Activated T-cell treated with anti-CD3 and anti-CD28 coated beads, Interleukin-2, amount 50 U/mL, for 24 hours (primary cell): ENCODE measurements around the gene ABHD2.

ENCODE experiments used
- DNase-seq: peaks from one replicate; pipeline ENCODE4 v3.0.0-alpha.2; 2020
- H3K27ac Mint-ChIP-seq: 2 replicates; pipeline ENCODE4 v1.8.0; 2020; ENCODE audit warnings: mild to moderate bottlenecking, mixed read lengths
- H3K27me3 Mint-ChIP-seq: 2 replicates; pipeline ENCODE4 v1.8.0; 2020; ENCODE audit warnings: mixed read lengths
- H3K36me3 Mint-ChIP-seq: 2 replicates; pipeline ENCODE4 v1.8.0; 2020; ENCODE audit warnings: low read depth, mixed read lengths
- H3K4me1 Mint-ChIP-seq: 2 replicates; pipeline ENCODE4 v1.8.0; 2020; ENCODE audit warnings: low read depth, mixed read lengths
- H3K4me3 Mint-ChIP-seq: 2 replicates; pipeline ENCODE4 v1.8.0; 2020; ENCODE audit warnings: mild to moderate bottlenecking, moderate library complexity, mixed read lengths
- H3K9me3 Mint-ChIP-seq: 2 replicates; pipeline ENCODE4 v1.8.0; 2020; ENCODE audit warnings: mixed read lengths

ABHD2 gene

GRCh38 chr15:89178307-89178977 is 90.2 kb downstream of the ABHD2 start:
- H3K27me3 Mint-ChIP-seq = no peaks in the 10 kb centered on the region
- no peak overlapping the region for H3K4me3 Mint-ChIP-seq
- H3K9me3 Mint-ChIP-seq = no peaks in the 10 kb centered on the region
- peaks cover 47% of the 10 kb centered on the region for H3K4me1 Mint-ChIP-seq
- no peak for DNase-seq
- H3K36me3 Mint-ChIP-seq = peaks cover 70% of the 10 kb centered on the region
- H3K27ac Mint-ChIP-seq = peak overlapping the region; percentile 90

DNA sequence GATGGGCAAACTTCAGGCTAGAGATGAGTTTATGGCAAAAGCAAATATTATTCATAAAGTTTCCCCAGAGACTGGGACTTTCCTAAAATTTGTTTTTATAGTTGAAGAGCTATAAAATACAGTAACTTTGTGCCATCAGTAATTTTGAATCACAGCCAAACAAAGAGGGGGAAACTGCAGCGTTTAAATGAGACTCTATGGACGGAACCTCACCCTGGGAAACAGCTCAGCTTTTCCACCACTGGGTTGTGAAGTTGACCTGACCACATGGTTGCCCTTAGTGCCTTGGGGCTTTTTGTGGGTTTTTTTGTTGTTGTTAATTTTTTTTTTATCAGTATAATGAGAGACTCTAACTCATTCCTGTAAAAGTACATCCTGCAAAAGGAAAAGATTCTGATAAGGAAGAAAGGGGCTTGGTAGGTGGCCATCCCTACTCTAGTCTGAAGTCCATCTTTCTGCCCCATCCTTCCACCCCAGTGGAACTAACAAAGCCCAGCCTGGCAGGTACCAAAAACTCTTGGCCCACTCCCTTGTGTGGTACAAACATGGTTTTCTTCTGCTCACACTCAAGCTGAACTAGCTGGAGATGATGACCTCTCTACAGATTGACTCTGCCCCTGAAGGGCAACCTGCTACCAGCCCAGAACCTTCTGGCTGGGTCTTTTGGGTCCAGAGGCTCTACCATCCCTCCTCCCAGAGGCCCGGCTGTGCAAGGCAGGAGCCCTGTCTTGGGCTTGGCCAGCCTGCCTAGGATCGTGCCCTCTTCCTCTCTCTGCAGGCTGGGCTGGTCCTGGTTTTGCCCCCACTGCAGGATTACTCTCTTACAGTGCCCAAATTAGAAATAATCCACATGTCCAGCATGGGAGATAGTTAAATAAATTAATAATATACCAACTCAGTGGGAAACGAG is 92.0 kb downstream of the ABHD2 start:
- H3K4me1 Mint-ChIP-seq = peaks cover 51% of the 10 kb centered on the region
- H3K27ac Mint-ChIP-seq = peak overlapping the region; percentile 90
- H3K36me3 Mint-ChIP-seq = peaks cover 79% of the 10 kb centered on the region
- H3K9me3 Mint-ChIP-seq = no peaks in the 10 kb centered on the region
- peak overlapping the region; percentile 31 for H3K4me3 Mint-ChIP-seq
- DNase-seq = no peak
- no peaks in the 10 kb centered on the region for H3K27me3 Mint-ChIP-seq

- H3K9me3 Mint-ChIP-seq = no peaks in the 10 kb centered on the region
- H3K27me3 Mint-ChIP-seq = no peaks in the 10 kb centered on the region
- no peak overlapping the region for H3K4me3 Mint-ChIP-seq
- H3K4me1 Mint-ChIP-seq = peaks cover 30% of the 10 kb centered on the region
- DNase-seq = no peak
- H3K36me3 Mint-ChIP-seq = peaks cover 77% of the 10 kb centered on the region
- H3K27ac Mint-ChIP-seq = peak overlapping the region; percentile 77
Measured at GRCh38 chr15:89184357-89184756, 96.1 kb downstream of the ABHD2 start.

DNA sequence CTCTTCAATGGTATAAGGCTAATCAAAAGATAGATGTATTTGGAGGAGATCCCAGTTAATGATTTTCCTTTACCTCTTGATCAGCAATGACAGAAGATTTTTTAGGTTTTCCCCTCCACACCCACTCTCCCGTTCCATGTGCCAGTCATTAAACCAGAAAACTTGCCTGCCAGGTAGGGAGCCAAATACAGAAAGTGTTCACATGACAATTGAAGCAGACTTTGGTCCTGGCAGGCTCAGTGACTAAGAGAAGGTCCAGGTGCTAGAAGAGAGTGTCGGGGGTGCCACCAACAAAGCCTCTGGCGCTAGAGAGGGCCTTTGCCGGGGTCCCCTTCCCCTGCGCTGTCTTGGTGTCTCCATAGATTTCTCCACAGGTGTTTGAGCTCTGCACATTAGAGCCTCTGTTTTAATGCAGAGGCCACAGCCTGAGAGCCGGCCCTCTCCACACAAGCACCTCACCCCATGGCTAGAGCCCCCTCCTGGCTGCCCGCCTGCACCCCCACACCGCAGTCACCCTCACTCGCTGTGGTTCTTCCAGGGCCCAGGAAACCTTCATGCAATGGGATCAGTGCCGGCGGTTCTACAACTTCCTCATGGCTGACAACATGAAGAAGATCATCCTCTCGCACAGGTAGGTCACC is 96.8 kb downstream of the ABHD2 start:
- peak overlapping the region; percentile 77 for H3K27ac Mint-ChIP-seq
- peaks cover 24% of the 10 kb centered on the region for H3K4me1 Mint-ChIP-seq
- H3K4me3 Mint-ChIP-seq = no peak overlapping the region
- H3K36me3 Mint-ChIP-seq = peaks cover 77% of the 10 kb centered on the region
- DNase-seq = no peak
- no peaks in the 10 kb centered on the region for H3K27me3 Mint-ChIP-seq
- H3K9me3 Mint-ChIP-seq = no peaks in the 10 kb centered on the region

DNA sequence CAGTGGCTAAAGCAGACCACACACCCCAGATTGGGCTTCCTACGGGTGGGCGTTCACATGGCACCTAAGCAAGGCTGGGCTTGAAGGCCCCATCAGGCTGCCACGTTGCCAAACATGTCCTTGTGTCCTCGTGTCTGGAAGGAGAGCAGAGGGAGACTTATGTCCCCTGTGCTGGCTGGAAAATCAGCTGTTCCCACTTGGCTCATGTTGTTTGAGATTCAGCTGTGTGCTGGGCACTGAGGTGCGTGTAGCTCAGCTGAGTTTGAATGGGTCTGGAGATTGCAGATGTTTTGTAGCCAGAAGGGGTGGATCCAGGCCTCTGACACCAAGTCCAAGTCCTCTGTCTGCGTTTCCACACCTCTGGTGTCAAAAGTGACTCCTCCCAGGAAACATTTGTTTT is 98.5 kb downstream of the ABHD2 start:
- Mint-ChIP-seq H3K27ac (peak overlapping the region; percentile 14), H3K27me3 (no peaks in the 10 kb centered on the region)

GRCh38 chr15:89187301-89187985 is 99.2 kb downstream of the ABHD2 start:
- Mint-ChIP-seq H3K9me3 (no peaks in the 10 kb centered on the region), H3K27ac (no peak overlapping the region), H3K4me3 (no peak overlapping the region), H3K4me1 (peaks cover 7% of the 10 kb centered on the region), H3K36me3 (peaks cover 82% of the 10 kb centered on the region), H3K27me3 (no peaks in the 10 kb centered on the region)
- no peak for DNase-seq

More for the DNA sequence above, 98.5 kb downstream of the ABHD2 start:
- peaks cover 10% of the 10 kb centered on the region for H3K4me1 Mint-ChIP-seq
- no peak overlapping the region for H3K4me3 Mint-ChIP-seq
- H3K36me3 Mint-ChIP-seq = peaks cover 80% of the 10 kb centered on the region
- no peak for DNase-seq
- H3K9me3 Mint-ChIP-seq = no peaks in the 10 kb centered on the region

GRCh38 chr15:89187986-89188514 is 99.8 kb downstream of the ABHD2 start:
- peaks cover 83% of the 10 kb centered on the region for H3K36me3 Mint-ChIP-seq
- H3K27me3 Mint-ChIP-seq = no peaks in the 10 kb centered on the region
- H3K4me1 Mint-ChIP-seq = peaks cover 9% of the 10 kb centered on the region
- H3K4me3 Mint-ChIP-seq = no peak overlapping the region
- H3K27ac Mint-ChIP-seq = no peak overlapping the region
- H3K9me3 Mint-ChIP-seq = no peaks in the 10 kb centered on the region
- DNase-seq = no peak

- no peak overlapping the region for H3K27ac Mint-ChIP-seq
- no peaks in the 10 kb centered on the region for H3K9me3 Mint-ChIP-seq
Measured at GRCh38 chr15:89192136-89192535, 103.9 kb downstream of the ABHD2 start.

DNA sequence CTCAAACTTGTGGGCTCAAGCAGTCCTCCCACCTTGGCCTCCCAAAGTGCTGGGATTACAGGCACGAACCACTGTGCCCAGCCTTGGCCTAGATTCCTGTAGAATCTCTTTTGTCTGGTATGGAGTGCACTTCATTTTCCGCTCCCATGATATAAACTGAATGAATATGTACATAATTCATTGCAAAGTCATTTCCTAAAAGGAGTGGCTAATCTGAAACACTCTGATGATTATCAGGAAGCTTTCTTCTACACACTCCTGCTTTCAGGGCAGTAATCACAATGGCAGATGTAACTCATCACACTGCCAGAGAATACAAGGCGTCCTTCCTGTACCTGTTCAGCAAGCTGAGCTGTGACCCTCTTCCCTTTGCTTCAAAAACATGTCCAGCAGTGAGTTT is 104.5 kb downstream of the ABHD2 start:
- no peak overlapping the region for H3K4me3 Mint-ChIP-seq
- peaks cover 89% of the 10 kb centered on the region for H3K36me3 Mint-ChIP-seq
- DNase-seq = no peak
- H3K4me1 Mint-ChIP-seq = peaks cover 21% of the 10 kb centered on the region
- no peaks in the 10 kb centered on the region for H3K27me3 Mint-ChIP-seq
- no peaks in the 10 kb centered on the region for H3K9me3 Mint-ChIP-seq
- H3K27ac Mint-ChIP-seq = peak overlapping the region; percentile 49

More at GRCh38 chr15:89192136-89192535, 103.9 kb downstream of the ABHD2 start:
- Mint-ChIP-seq H3K36me3 (peaks cover 93% of the 10 kb centered on the region), H3K4me3 (no peak overlapping the region), H3K27me3 (no peaks in the 10 kb centered on the region), H3K4me1 (peaks cover 14% of the 10 kb centered on the region)
- no peak for DNase-seq

DNA sequence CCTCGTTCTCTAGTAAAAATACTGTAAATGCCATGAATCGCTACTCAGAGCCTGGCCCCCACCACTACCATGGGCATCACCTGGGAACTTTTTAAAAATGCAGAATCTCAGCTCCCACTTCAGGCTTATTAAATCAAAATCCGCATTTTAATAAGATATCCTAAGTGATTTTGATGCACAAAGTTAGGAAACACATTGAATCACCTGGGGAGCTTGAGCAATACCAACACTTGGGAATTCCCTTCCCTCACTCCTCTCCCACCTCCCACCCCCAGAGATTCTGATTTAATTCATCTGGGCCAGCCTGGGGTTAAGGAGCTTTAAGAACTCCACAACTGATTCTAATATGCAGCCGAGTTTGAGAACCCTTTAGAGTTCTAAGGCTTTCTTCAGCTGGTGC is 106.4 kb downstream of the ABHD2 start:
- H3K36me3 Mint-ChIP-seq = peaks cover 89% of the 10 kb centered on the region
- no peak overlapping the region for H3K27ac Mint-ChIP-seq
- no peaks in the 10 kb centered on the region for H3K9me3 Mint-ChIP-seq
- no peaks in the 10 kb centered on the region for H3K27me3 Mint-ChIP-seq
- peaks cover 31% of the 10 kb centered on the region for H3K4me1 Mint-ChIP-seq
- no peak for DNase-seq
- no peak overlapping the region for H3K4me3 Mint-ChIP-seq

- Mint-ChIP-seq H3K27ac (peak overlapping the region; percentile 50), H3K27me3 (no peaks in the 10 kb centered on the region), H3K36me3 (peaks cover 87% of the 10 kb centered on the region), H3K4me3 (no peak overlapping the region), H3K9me3 (no peaks in the 10 kb centered on the region), H3K4me1 (peaks cover 31% of the 10 kb centered on the region)
- DNase-seq = peak; percentile 9
Measured at GRCh38 chr15:89195836-89196235, 107.6 kb downstream of the ABHD2 start.

GRCh38 chr15:89196241-89196640 is 108.0 kb downstream of the ABHD2 start:
- Mint-ChIP-seq H3K9me3 (no peaks in the 10 kb centered on the region), H3K27ac (peak overlapping the region; percentile 50), H3K36me3 (peaks cover 87% of the 10 kb centered on the region), H3K4me1 (peaks cover 31% of the 10 kb centered on the region), H3K27me3 (no peaks in the 10 kb centered on the region), H3K4me3 (no peak overlapping the region)
- DNase-seq = no peak

DNA sequence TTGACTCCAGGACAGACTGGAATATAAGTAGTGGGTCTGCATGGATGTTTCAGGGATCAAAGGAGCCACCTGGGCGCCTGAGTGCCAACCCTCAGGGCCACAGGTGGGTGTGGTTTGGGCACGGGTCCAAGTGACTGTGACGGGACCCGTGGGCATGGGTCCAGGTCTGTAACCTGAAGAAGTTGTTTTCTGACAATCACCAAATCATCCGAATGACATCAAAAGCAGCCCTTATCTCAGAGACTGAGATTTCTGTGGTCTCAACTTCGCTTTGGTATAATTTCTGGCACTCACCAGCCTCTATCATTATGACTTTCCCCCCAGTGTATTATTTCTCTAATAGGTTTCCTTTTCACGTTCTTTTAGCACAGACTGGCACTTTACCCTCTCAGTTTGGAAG is 108.7 kb downstream of the ABHD2 start:
- DNase-seq = peak; percentile 53
- no peaks in the 10 kb centered on the region for H3K27me3 Mint-ChIP-seq
- peak overlapping the region; percentile 83 for H3K27ac Mint-ChIP-seq
- peak overlapping the region; percentile 4 for H3K4me3 Mint-ChIP-seq
- H3K36me3 Mint-ChIP-seq = peaks cover 87% of the 10 kb centered on the region
- H3K4me1 Mint-ChIP-seq = peaks cover 33% of the 10 kb centered on the region
- no peaks in the 10 kb centered on the region for H3K9me3 Mint-ChIP-seq

DNA sequence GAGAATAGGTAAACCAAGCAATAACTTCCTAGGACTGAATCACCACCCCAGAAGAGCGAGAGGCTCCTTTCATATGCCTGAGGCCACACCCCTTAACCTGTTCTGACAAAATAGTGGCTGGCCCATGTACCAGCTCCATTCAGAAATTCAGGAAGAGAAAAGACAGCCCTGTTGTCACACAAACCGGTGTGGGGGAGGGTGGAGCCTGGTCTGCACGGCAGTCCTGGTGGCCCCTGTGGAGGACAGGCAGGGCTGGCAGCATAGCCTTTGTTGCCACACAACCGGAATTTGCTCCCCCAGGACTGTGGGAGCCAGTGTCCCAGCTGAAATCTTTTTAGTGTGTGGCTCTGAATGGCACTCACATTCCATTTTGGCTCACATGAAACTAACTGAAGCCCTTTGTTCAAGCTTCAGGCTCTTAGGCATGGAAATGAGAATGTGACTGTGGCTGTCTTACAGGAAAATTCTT is 109.3 kb downstream of the ABHD2 start:
- no peaks in the 10 kb centered on the region for H3K27me3 Mint-ChIP-seq
- DNase-seq = no peak
- H3K9me3 Mint-ChIP-seq = no peaks in the 10 kb centered on the region
- peak overlapping the region; percentile 4 for H3K4me3 Mint-ChIP-seq
- H3K4me1 Mint-ChIP-seq = peaks cover 36% of the 10 kb centered on the region
- H3K36me3 Mint-ChIP-seq = peaks cover 85% of the 10 kb centered on the region
- H3K27ac Mint-ChIP-seq = peak overlapping the region; percentile 83
